GM23338 (cell line): ENCODE results near the gene PSMA7. TPM values are rescaled to one million over a fixed set of nuclear protein-coding genes. Genes with fewer than 3 reads are reported as not detected.

ENCODE experiments used
- polyA plus RNA-seq: library from polyadenylated mRNA; unstranded; fragments of >200 nt; fragmentation: Nextera tagmentation; extraction: Ambion mirVana; gene quantifications from 2 replicates; pipeline ENCODE4 v1.2.1, GENCODE V29; 2016
- total RNA-seq: library from RNA; depleted of rRNA; stranded (reverse); fragments of >200 nt; shearing (Covaris generic); gene quantifications from 2 replicates; pipeline ENCODE4 v1.2.3, GENCODE V29; 2014; rRNA removed

The PSMA7 gene
- total and polyA plus RNA-seq, 2 experiments from 2014 or later: 357 to 628 TPM

Other genes with a start within 250 kb of the PSMA7 start
- gene TAF4, start 77.5 kb downstream of the PSMA7 start, total RNA-seq: 33.9 and 60.0 TPM in 2 replicates
- gene TAF4, start 77.5 kb downstream of the PSMA7 start, polyA plus RNA-seq: 7.2 and 7.8 TPM in 2 replicates
- gene LSM14B, start 20.9 kb downstream of the PSMA7 start, total RNA-seq: 46.3 and 55.7 TPM in 2 replicates
- 9.6 and 12.1 TPM in 2 replicates for gene LSM14B, start 20.9 kb downstream of the PSMA7 start, polyA plus RNA-seq
- gene SS18L1, start 375 bp upstream of the PSMA7 start, total RNA-seq: 24.6 and 32.6 TPM in 2 replicates
- 6.5 and 7.3 TPM in 2 replicates for gene SS18L1, start 375 bp upstream of the PSMA7 start, polyA plus RNA-seq
- gene MTG2, start 39.6 kb upstream of the PSMA7 start, total RNA-seq: 11.3 and 13.6 TPM in 2 replicates
- 11.7 and 15.4 TPM in 2 replicates for gene MTG2, start 39.6 kb upstream of the PSMA7 start, polyA plus RNA-seq
- gene HRH3, start 76.9 kb upstream of the PSMA7 start, total RNA-seq: 2.9 and 5.2 TPM in 2 replicates
- gene HRH3, start 76.9 kb upstream of the PSMA7 start, polyA plus RNA-seq: 1.5 and 2.0 TPM in 2 replicates
- 24.2 and 31.2 TPM in 2 replicates for gene OSBPL2, start 95.1 kb upstream of the PSMA7 start, total RNA-seq
- gene OSBPL2, start 95.1 kb upstream of the PSMA7 start, polyA plus RNA-seq: 16.6 and 19.4 TPM in 2 replicates
- 223 and 243 TPM in 2 replicates for gene ADRM1, start 159.6 kb upstream of the PSMA7 start, total RNA-seq
- gene ADRM1, start 159.6 kb upstream of the PSMA7 start, polyA plus RNA-seq: 206 and 224 TPM in 2 replicates
- 215 and 298 TPM in 2 replicates for gene LAMA5, start 223.9 kb upstream of the PSMA7 start, total RNA-seq
- gene LAMA5, start 223.9 kb upstream of the PSMA7 start, polyA plus RNA-seq: 192 and 201 TPM in 2 replicates
- 759 and 964 TPM in 2 replicates for gene RPS21, start 243.7 kb upstream of the PSMA7 start, total RNA-seq
- 2,298 and 2,471 TPM in 2 replicates for gene RPS21, start 243.7 kb upstream of the PSMA7 start, polyA plus RNA-seq